NCI-H146 treated with DMSO at 0.1 percent for 48 hours (cell line): ENCODE measurements around the gene PTPRN2.
"Not testable (repeated sequence)": the region's sequence is repeated elsewhere in the genome, so short reads cannot be mapped to it uniquely, and the experiment has no call there.

Experiments
- DNase-seq: peaks from one replicate; lab custom pipeline; 2025; ENCODE audit not compliant: unreplicated experiment; lab: John Stamatoyannopoulos, UW

The PTPRN2 gene

GRCh38 chr7:158519633-158520174, 67.9 kb downstream of the PTPRN2 start:
- DNase-seq: no peak

GRCh38 chr7:158518980-158519632, 68.5 kb downstream of the PTPRN2 start:
- DNase-seq: no peak

DNA sequence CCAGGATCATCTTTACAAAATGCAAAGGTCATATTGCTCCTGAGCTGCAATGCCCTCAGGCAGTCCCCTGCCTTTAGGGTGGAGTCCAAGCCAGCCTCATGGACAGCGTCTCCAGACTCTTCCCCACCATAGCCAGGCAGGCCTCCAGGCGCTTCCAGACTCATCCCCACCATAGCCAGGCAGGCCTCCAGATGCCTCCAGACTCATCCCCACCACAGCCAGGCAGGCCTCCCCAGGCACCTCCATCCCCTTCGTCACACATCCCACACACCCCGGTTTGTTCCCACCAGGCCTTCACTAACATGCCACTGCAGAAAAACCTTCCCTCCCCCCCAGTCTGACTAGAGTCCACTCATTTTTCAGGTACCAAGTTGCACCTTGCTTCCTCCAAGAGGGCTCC, 70.1 kb downstream of the PTPRN2 start:
- no peak for DNase-seq

GRCh38 chr7:158517072-158517471, 70.6 kb downstream of the PTPRN2 start:
- DNase-seq: no peak

GRCh38 chr7:158516524-158516923, 71.1 kb downstream of the PTPRN2 start:
- DNase-seq: no peak

- DNase-seq: no peak
Measured at GRCh38 chr7:158512869-158513268, 74.8 kb downstream of the PTPRN2 start.

DNA sequence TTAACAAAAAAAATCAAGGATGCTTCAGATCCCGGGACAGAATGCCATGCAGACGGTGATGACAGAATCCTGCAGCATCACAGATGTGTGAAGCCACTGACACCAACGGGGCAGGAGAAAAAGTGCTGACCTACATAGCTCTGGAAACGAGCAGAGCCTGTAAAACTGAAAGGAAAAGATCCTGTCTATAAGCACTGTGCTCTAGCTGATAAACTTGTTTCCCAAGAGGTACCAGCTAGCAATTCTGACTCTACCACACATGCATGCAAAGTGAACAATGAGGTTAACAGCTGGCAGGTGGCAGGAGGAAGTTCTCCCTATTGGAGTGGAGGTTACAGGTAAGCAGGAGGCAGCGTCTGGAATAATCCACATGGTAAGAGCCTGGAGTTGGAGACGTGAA, 75.6 kb downstream of the PTPRN2 start:
- DNase-seq: no peak

DNA sequence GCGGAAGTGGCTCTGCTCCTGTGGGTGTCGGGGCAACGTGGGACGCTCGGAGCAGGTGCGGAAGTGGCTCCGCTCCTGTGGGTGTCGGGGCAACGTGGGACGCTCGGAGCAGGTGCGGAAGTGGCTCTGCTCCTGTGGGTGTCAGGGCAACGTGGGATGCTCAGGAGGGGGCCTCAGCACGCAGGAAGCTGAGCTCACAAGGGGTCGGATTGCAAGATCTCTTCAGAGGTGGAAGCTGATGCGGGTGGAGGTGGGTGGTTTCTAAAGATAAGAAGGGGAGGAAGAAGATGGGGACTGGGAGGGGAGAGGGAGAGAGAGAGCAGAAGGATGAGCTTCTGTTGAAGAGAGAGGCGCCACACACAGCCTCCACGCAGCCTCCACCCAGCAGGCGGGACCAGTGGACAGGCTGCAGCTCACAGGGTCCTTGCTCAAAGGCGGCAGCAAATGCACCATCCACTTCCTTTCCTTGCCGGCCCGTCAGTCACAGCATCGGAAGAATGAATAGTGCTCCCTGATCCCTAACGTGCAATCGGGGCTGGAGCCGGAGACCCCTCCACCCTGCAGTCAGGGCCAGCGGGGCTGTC, 78.7 kb downstream of the PTPRN2 start:
- no peak for DNase-seq

GRCh38 chr7:158508321-158508720, 79.3 kb downstream of the PTPRN2 start:
- not testable (repeated sequence) for DNase-seq

GRCh38 chr7:158507917-158508316, 79.7 kb downstream of the PTPRN2 start:
- DNase-seq: no peak

- DNase-seq: not testable (repeated sequence)
Measured at GRCh38 chr7:158507175-158507574, 80.4 kb downstream of the PTPRN2 start.

DNA sequence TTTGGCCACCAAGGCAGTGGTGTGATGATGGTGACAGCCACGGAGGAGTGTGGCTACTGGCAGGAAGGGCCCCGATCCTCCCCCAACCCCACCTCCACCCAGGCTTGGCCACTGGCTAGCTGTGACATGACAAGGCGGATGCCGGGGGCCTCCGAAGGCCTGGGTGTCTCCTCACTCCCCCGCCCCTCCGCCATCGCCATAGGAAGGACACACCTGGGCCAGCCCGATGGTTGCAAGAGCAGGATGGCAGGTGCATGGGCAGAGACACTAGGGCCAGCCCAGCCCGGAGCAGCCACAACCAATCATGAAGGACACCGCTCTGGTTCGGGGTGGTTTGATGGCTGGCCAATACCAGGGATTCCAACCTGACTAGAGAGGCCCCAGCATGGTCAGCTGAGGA, 81.0 kb downstream of the PTPRN2 start:
- DNase-seq: no peak

GRCh38 chr7:158505683-158506082, 81.9 kb downstream of the PTPRN2 start:
- no peak for DNase-seq

- no peak for DNase-seq
Measured at GRCh38 chr7:158502068-158502750, 85.4 kb downstream of the PTPRN2 start.

DNA sequence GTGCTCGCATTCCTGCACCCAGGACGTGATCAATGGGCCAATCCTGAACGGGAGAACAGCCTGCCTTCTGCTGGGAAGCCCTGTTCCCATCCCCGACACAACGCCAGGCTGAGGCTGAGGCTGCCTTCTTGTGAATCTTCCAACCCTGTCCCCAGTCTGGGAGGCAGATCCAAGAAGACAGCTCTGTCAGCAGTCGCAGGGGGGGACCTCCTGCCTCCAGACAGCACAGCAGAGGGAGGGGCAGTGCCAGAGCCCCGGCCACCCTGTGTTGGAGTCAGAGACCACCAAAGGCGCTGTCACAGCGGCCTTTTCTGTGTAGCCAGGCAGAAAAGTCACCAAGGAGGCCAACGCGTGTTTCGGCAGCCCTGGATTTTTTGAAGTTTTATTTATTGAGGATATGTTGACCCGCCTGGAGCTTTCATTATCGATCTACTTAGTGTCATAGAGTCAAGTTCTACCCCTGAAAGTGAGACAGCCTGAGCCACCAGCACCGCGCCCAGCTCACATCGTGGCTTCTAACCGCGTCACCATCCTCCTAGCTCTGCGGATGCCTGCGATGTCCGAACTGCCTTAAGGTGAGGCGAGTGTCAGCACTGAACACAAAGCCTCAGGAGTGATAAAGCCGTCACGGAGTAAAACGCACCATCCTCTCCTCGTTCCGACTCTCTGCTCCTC, 86.1 kb downstream of the PTPRN2 start:
- DNase-seq: no peak

GRCh38 chr7:158500651-158501052, 87.0 kb downstream of the PTPRN2 start:
- no peak for DNase-seq

DNA sequence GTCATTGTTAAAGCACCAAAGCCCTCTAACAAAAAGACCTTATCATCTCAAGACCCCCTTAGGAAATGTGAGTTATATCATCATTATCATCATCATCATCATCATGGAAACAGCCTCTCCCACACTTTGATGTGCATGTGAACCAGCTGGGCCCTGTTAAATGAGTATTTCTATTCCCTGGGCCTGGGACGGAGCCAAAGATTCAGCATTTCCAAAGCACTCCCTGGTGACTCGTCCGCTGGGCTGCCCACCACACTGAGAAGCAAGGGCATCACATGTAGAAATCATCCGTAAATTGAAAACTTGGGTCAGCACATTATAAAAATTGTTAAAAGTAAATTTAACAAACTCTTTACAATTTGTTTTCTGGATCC, 88.6 kb downstream of the PTPRN2 start:
- DNase-seq: no peak

GRCh38 chr7:158498443-158499081, 89.1 kb downstream of the PTPRN2 start:
- no peak for DNase-seq

DNA sequence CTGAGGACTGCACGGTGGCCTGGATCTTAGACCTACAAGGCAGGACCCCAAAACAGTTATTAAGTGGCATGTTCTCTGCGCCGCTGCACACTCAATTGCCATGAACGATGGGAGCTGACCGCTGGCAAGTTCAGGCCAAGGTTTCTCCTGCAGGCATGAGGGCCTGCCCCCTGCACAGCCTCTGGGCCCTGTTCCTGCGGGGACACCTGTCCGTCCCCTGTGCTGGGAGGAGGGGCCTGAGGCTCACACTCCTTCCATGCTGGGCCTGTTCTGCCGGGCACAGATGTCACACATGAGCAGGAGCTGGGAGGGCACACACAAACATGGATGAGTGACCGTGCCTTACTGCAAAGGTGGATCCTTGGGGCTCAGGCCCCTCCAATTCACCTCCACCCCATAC, 90.0 kb downstream of the PTPRN2 start:
- DNase-seq: no peak

DNA sequence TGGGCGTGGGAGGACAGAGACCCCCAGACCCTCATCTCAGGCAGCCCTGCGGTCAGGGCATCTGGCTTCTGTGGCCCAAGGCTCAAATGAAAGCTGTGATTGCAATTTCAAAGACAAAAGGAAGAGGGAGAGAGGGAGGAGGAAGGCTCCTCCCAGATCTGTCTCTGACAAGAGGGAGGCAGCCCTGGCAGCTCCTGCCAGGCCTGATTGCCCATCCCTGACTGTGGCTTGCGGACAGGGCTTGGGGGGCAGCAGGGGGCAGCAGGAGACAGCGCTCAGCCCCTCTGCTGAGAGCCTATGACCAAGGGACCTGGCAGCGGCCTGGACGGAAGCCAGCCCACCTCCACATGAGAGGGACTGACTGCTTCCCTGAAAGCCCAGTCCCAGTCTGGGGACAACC, 91.8 kb downstream of the PTPRN2 start:
- no peak for DNase-seq

DNA sequence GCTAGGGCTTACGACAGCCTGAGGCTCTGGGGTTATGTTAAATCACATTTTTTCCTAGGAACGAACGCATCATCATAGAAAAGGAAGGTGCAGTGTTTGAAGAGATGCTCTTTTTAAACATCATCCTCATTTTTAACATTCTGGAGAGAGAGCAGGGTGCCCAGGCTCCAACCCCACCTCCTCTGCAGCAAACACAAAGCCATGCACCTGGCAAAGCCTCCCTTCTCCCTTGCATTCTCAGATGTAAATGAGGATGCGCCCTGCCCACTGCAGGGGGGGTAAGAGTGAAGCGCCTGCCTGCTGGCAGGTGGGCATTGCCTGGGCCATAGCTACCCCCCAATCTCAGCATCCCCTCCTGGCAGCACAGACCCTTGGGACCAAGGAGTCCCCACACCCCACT, 92.4 kb downstream of the PTPRN2 start:
- no peak for DNase-seq
